Fibroblast of lung (primary cell): Measurements from ENCODE around the gene CHRNA3.

Source experiments
- EZH2 ChIP-seq: IDR thresholded peaks from 2 replicates; pipeline ENCODE4 v1.5.1; 2012; ENCODE audit warnings: low read length, control low read depth, mild to moderate bottlenecking; ENCODE audit errors: missing control alignments
- TF ChIP-seq, protein P1 (sequence below), 2 donors: IDR thresholded peaks in 1 of 2; conservative IDR thresholded peaks in 1 of 2; 1 replicate in 1 of 2; 2 replicates in 1 of 2; pipeline ENCODE4 v1.5.1; 2011 to 2012; ENCODE audit warnings: low read length in 2 of 2, control low read depth in 1 of 2, inconsistent platforms in 1 of 2, low read depth in 1 of 2, mild to moderate bottlenecking in 1 of 2

DNA sequence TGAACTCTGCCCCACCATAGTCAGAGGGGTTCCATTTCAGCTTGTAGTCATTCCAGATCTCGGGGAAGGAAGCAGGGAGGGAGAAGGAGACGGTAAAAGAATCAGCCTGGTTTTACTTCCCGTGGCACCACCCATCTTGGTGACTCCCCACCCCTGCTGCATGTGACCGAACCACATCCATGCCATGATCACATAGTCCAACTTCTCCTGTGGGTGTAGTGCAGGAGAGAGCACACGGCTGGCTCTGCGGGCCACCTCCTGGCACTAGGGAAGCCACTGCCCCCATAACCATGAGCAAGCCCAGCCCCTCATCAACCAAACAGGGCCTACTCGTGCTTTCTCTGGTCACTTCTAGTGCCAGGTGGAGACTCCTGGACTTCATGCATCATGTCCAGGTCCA, 3.7 kb downstream of the CHRNA3 start:
- TF ChIP-seq, protein P1, sequence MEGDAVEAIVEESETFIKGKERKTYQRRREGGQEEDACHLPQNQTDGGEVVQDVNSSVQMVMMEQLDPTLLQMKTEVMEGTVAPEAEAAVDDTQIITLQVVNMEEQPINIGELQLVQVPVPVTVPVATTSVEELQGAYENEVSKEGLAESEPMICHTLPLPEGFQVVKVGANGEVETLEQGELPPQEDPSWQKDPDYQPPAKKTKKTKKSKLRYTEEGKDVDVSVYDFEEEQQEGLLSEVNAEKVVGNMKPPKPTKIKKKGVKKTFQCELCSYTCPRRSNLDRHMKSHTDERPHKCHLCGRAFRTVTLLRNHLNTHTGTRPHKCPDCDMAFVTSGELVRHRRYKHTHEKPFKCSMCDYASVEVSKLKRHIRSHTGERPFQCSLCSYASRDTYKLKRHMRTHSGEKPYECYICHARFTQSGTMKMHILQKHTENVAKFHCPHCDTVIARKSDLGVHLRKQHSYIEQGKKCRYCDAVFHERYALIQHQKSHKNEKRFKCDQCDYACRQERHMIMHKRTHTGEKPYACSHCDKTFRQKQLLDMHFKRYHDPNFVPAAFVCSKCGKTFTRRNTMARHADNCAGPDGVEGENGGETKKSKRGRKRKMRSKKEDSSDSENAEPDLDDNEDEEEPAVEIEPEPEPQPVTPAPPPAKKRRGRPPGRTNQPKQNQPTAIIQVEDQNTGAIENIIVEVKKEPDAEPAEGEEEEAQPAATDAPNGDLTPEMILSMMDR (conservative IDR thresholded peaks at IDR 0.05 in 1 of 2, IDR thresholded peaks at IDR 0.05 in 1 of 2; ENCODE audit: low read depth in 1 of 2, low read length in 2 of 2) = no peak
- TF ChIP-seq EZH2 = no peak
